Glutamatergic neuron (in vitro differentiated cells): ENCODE measurements around the gene SUGCT. TPM values are rescaled to one million over a fixed set of nuclear protein-coding genes. Genes with fewer than 3 reads are reported as not detected.
"Not testable (repeated sequence)": the region's sequence is repeated elsewhere in the genome, so short reads cannot be mapped to it uniquely, and the experiment has no call there.

ENCODE experiments used
- DNase-seq: peaks from one replicate; pipeline ENCODE4 v3.0.0; 2022
- H3K27ac Mint-ChIP-seq: one replicate; pipeline ENCODE4 v1.8.0; 2020; ENCODE audit warnings: mild to moderate bottlenecking, mixed read lengths, inconsistent platforms; ENCODE audit not compliant: unreplicated experiment
- H3K27me3 Mint-ChIP-seq: one replicate; pipeline ENCODE4 v1.8.0; 2020; ENCODE audit warnings: mild to moderate bottlenecking, moderate library complexity, mixed read lengths, inconsistent platforms; ENCODE audit not compliant: unreplicated experiment
- H3K36me3 Mint-ChIP-seq: one replicate; pipeline ENCODE4 v1.8.0; 2020; ENCODE audit warnings: mild to moderate bottlenecking, mixed read lengths, inconsistent platforms; ENCODE audit not compliant: unreplicated experiment
- H3K4me1 Mint-ChIP-seq: one replicate; pipeline ENCODE4 v1.8.0; 2020; ENCODE audit warnings: mild to moderate bottlenecking, low read depth, mixed read lengths, inconsistent platforms; ENCODE audit not compliant: unreplicated experiment
- H3K4me3 Mint-ChIP-seq: one replicate; pipeline ENCODE4 v1.8.0; 2020; ENCODE audit warnings: mild to moderate bottlenecking, mixed read lengths, inconsistent platforms; ENCODE audit not compliant: unreplicated experiment
- H3K9me3 Mint-ChIP-seq: one replicate; pipeline ENCODE4 v1.8.0; 2020; ENCODE audit warnings: mild to moderate bottlenecking, moderate library complexity, mixed read lengths, inconsistent platforms; ENCODE audit not compliant: unreplicated experiment
- total RNA-seq: library from RNA; stranded (reverse); fragmentation: NEBNext Ultra II Directional; extraction: Animal tissue kit (Norgen Biotek cat#: 25700); gene quantifications from one replicate; pipeline ENCODE4 v1.2.1, GENCODE V29; 2021; ENCODE audit not compliant: unreplicated experiment
- TF ChIP-seq, protein P1 (sequence below): fragments of 200-600 bp; sonication (generic); IDR thresholded peaks from one replicate; pipeline ENCODE4 v1.5.0; 2021; ENCODE audit not compliant: partially characterized antibody, unreplicated experiment

Gene SUGCT
- total RNA-seq, 1 donor from 2014 or later = 1.2 TPM

DNA sequence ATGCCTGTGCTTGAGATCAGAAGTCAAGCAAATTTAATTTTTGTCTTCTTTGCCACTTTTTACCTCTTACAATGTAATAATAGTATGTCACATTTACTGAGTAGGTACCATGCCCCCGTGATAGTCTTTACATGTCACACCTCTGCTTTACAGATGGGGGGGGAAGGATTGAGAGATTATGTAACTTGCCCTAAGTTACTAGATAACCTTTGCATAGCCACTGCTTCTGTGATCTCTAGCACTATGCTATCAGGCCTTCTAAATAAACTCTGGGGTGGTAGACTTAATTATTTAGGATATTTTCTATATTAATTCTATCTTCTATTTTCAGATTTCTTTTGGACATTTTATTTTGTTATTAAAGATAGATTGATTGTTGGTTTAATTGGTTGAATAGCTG lies 514.4 kb downstream of the SUGCT start:
- no peak overlapping the region for H3K4me3 Mint-ChIP-seq
- no peak for DNase-seq
- TF ChIP-seq, protein P1, sequence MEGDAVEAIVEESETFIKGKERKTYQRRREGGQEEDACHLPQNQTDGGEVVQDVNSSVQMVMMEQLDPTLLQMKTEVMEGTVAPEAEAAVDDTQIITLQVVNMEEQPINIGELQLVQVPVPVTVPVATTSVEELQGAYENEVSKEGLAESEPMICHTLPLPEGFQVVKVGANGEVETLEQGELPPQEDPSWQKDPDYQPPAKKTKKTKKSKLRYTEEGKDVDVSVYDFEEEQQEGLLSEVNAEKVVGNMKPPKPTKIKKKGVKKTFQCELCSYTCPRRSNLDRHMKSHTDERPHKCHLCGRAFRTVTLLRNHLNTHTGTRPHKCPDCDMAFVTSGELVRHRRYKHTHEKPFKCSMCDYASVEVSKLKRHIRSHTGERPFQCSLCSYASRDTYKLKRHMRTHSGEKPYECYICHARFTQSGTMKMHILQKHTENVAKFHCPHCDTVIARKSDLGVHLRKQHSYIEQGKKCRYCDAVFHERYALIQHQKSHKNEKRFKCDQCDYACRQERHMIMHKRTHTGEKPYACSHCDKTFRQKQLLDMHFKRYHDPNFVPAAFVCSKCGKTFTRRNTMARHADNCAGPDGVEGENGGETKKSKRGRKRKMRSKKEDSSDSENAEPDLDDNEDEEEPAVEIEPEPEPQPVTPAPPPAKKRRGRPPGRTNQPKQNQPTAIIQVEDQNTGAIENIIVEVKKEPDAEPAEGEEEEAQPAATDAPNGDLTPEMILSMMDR = no peak
- no peaks in the 10 kb centered on the region for H3K27me3 Mint-ChIP-seq
- no peak overlapping the region for H3K27ac Mint-ChIP-seq
- no peaks in the 10 kb centered on the region for H3K36me3 Mint-ChIP-seq
- peaks cover 8% of the 10 kb centered on the region for H3K4me1 Mint-ChIP-seq
- peaks cover 5% of the 10 kb centered on the region for H3K9me3 Mint-ChIP-seq

DNA sequence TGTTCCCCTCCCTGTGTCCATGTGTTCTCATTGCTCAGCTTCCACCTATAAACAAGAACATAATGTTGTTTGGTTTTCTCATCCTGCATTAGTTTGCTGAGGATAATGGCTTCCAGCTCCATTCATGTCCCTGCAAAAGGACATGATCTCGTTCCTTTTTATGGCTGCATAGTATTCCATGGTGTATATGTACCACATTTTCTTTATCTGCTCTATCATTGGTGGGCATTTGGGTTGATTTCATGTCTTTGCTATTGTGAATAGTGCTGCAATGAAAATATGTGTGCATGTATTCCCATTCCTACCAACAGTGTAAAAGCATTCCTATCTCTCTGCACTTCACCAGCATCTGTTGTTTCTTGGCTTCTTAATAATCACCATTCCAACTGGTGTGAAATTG lies 516.1 kb downstream of the SUGCT start:
- H3K36me3 Mint-ChIP-seq, H3K27ac Mint-ChIP-seq, H3K27me3 Mint-ChIP-seq, H3K4me3 Mint-ChIP-seq, H3K9me3 Mint-ChIP-seq, H3K4me1 Mint-ChIP-seq, DNase-seq: not testable (repeated sequence)

DNA sequence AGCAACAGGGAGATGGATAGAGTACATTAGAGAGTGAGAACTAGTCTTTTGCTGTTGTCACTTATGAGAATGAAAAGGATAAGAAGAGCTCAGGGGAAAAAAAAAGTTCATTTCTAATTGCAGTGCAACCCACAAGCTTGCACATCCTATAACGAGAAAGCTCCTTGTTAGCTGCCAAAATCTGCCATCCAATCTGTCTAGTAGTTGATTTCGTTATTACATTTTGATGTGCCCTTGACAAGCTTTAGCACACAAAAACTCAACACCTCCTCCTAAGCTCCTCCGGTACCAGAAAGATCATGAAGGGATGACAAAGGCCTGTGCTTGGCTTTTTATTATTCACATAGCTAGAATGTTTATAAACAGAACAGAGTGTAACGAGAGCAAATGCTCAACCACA lies 519.4 kb downstream of the SUGCT start:
- no peak overlapping the region for H3K27ac Mint-ChIP-seq
- H3K4me1 Mint-ChIP-seq = peaks cover 5% of the 10 kb centered on the region
- DNase-seq = no peak
- no peak overlapping the region for H3K4me3 Mint-ChIP-seq
- no peaks in the 10 kb centered on the region for H3K27me3 Mint-ChIP-seq
- H3K36me3 Mint-ChIP-seq = no peaks in the 10 kb centered on the region
- TF ChIP-seq, protein P1 = no peak
- H3K9me3 Mint-ChIP-seq = no peaks in the 10 kb centered on the region

DNA sequence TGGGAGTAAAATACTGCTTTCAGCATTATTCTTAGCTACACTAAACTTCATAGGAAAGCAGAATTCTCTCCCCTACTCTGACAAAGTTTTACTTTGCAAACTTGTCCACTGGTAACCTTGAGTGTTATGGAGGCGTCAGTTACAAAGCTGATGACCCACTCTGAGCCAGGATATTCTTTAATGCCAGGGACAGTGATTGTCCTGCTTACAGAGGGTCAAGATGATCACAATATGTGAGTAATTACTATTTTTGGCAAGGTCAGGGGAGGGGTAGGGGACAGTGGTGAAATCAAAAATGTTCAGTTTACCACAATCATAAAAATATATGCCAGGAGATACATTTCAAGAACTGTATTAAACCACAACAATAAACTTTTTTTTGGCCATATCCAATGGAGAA lies 520.6 kb downstream of the SUGCT start:
- Mint-ChIP-seq H3K27ac (no peak overlapping the region), H3K9me3 (no peaks in the 10 kb centered on the region), H3K4me3 (no peak overlapping the region), H3K4me1 (peaks cover 5% of the 10 kb centered on the region), H3K36me3 (no peaks in the 10 kb centered on the region), H3K27me3 (no peaks in the 10 kb centered on the region)
- TF ChIP-seq, protein P1 = no peak
- DNase-seq = no peak

DNA sequence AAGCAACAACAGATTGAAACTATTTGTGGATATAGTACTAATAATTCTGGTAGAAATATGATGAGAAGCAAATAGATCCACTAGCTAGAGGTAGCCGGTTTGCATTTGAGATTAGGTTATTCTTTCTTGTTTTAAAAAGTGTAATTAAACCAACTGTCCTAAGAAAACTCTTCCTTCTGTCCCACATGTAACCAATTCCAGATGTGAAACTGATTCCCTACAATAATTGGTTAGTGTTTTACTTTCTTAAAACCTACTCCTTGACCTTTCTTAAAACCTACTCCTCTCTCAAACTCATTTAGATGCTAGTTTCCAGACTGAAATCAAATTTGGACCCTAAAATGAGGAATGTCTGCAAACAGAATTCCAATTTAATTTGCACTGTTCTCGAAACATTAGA lies 521.5 kb downstream of the SUGCT start:
- DNase-seq = no peak
- TF ChIP-seq, protein P1 = no peak
- H3K36me3 Mint-ChIP-seq = no peaks in the 10 kb centered on the region
- no peak overlapping the region for H3K4me3 Mint-ChIP-seq
- H3K27me3 Mint-ChIP-seq = no peaks in the 10 kb centered on the region
- no peaks in the 10 kb centered on the region for H3K9me3 Mint-ChIP-seq
- no peak overlapping the region for H3K27ac Mint-ChIP-seq
- peaks cover 5% of the 10 kb centered on the region for H3K4me1 Mint-ChIP-seq

DNA sequence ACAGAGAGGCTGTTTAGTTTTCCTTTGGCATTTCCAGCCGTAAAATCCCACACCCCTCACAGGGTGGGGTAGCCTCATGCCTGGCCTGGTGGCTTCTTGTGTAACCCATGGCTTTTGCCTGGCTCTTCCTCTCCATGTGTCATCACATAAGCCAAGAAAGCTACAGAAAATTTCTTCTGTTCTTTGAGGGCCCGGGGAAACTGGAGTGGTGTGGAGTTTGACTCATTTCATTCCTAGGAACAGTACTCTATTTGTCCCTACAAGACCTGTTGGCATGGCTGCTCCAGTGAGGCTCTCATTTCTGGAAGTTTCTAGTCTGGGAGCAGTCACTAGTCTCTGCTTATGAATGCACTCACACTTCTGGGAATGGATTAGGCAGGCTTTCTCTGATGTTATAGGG lies 523.9 kb downstream of the SUGCT start:
- H3K9me3 Mint-ChIP-seq = no peaks in the 10 kb centered on the region
- peaks cover 5% of the 10 kb centered on the region for H3K4me1 Mint-ChIP-seq
- H3K36me3 Mint-ChIP-seq = no peaks in the 10 kb centered on the region
- no peak overlapping the region for H3K27ac Mint-ChIP-seq
- TF ChIP-seq, protein P1 = no peak
- DNase-seq = no peak
- H3K27me3 Mint-ChIP-seq = no peaks in the 10 kb centered on the region
- no peak overlapping the region for H3K4me3 Mint-ChIP-seq
